HUES64 (cell line): ENCODE measurements around the gene IL22RA2.
"Not testable (repeated sequence)": the region's sequence is repeated elsewhere in the genome, so short reads cannot be mapped to it uniquely, and the experiment has no call there.

ENCODE experiments used
- H3K27ac ChIP-seq: 2 replicates; pipeline ENCODE4 v1.7.0; 2013; ENCODE audit warnings: low read depth, low read length, inconsistent platforms
- H3K27me3 ChIP-seq: 2 replicates; pipeline ENCODE4 v1.6.1; 2013; ENCODE audit warnings: mild to moderate bottlenecking, low read length; ENCODE audit not compliant: insufficient read depth
- H3K36me3 ChIP-seq: 2 replicates; pipeline ENCODE4 v1.6.1; 2013; ENCODE audit warnings: mild to moderate bottlenecking, low read length; ENCODE audit not compliant: insufficient read depth
- H3K4me1 ChIP-seq: 2 replicates; pipeline ENCODE4 v1.6.1; 2013; ENCODE audit warnings: mild to moderate bottlenecking, low read length, moderate library complexity; ENCODE audit not compliant: insufficient read depth
- H3K4me3 ChIP-seq: 2 replicates; pipeline ENCODE4 v1.5.1; 2013; ENCODE audit warnings: mild to moderate bottlenecking, low read length, moderate library complexity
- H3K9ac ChIP-seq: 2 replicates; pipeline ENCODE4 v1.6.1; 2013; ENCODE audit warnings: mild to moderate bottlenecking, low read depth, low read length
- H3K9me3 ChIP-seq: 2 replicates; pipeline ENCODE4 v1.6.1; 2013; ENCODE audit warnings: low read depth, low read length; ENCODE audit not compliant: insufficient read depth
- WGBS: fragments of 150-250, 120-280 bp; methylation state at CpG from one replicate; pipeline ENCODE4 v1.1.7; 2013; ENCODE audit warnings: missing lambda C conversion rate; 5-methylcytosine and 5-hydroxymethylcytosine counted together

Gene IL22RA2

DNA sequence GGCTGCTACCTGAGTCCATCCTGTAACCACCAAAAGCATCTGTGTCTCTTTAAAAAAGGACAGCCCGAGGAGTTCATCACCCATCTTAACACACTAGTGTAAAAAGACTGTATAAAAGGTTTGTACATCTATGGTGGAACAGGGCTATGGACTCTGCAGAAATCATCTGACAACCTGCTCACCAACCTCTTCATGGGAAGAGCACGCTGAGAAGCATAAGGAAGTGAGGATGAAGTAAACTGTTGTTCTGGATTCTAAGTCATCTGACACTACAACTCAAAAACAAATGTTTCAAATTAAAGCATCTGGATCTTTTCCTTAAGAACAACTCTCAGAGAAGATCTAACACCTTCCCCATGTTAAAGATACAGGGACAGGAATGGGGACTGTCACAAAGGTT lies 40.4 kb upstream of the IL22RA2 start:
- H3K9me3 ChIP-seq: peaks cover 21% of the 10 kb centered on the region
- peaks cover 10% of the 10 kb centered on the region for H3K4me1 ChIP-seq
- WGBS: no CpG with 5 or more reads among the region's 2 CpGs
- no peak overlapping the region for H3K4me3 ChIP-seq
- no peaks in the 10 kb centered on the region for H3K27me3 ChIP-seq
- no peak overlapping the region for H3K27ac ChIP-seq
- H3K36me3 ChIP-seq: peaks cover 20% of the 10 kb centered on the region; the same call in 1 of the 2 replicates
- H3K9ac ChIP-seq: no peak overlapping the region

DNA sequence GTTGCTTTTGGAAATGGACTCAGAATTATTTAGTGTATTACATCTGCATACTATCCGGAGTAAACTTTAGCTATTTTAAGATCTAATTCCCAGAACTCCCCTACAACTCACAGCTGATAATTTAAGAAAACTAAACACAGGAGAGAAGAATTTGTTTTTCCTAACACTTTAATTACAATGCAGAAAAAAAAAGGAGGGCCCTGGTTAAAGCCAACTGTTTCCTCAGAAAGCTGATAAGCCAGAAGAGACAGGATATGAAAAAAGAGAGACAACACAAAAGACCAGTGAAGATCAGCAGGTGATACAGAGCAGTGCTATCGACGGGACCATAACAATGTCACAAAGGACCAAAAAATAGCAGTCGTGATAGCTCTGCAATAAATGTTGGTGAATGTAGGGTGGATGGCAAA lies 39.9 kb upstream of the IL22RA2 start:
- 87% methylated on average over 3 of the region's 4 CpGs for WGBS
- Histone ChIP-seq H3K4me3 (no peak overlapping the region), H3K9ac (no peak overlapping the region), H3K9me3 (peaks cover 26% of the 10 kb centered on the region), H3K27ac (no peak overlapping the region), H3K27me3 (no peaks in the 10 kb centered on the region), H3K36me3 (peaks cover 20% of the 10 kb centered on the region; the same call in 1 of the 2 replicates), H3K4me1 (peaks cover 10% of the 10 kb centered on the region)

DNA sequence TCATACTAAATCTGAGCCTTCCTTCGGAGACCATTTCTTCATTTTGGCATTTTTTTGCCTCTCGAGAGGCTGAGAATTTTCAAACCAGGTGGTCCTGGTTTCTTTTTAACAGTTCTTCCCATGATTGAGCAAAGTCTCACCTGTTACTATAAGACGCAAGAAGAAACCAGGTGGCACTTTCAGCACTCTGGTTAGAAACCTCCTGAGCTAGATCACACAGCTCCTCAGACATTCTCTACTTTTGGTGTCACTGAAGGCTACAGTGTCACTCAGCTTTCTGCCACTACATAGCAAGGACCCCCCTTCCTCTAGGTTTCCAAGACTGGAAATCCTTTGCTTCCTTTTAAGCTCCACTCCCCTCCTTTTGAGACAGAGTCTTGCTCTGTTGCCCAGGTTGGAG lies 38.5 kb upstream of the IL22RA2 start:
- Histone ChIP-seq H3K36me3 (peaks cover 21% of the 10 kb centered on the region; the same call in 1 of the 2 replicates), H3K27me3 (no peaks in the 10 kb centered on the region), H3K9me3 (peaks cover 30% of the 10 kb centered on the region), H3K9ac (no peak overlapping the region), H3K4me3 (no peak overlapping the region), H3K4me1 (no peaks in the 10 kb centered on the region), H3K27ac (no peak overlapping the region)
- 95% methylated on average over 3 of the region's 3 CpGs for WGBS

DNA sequence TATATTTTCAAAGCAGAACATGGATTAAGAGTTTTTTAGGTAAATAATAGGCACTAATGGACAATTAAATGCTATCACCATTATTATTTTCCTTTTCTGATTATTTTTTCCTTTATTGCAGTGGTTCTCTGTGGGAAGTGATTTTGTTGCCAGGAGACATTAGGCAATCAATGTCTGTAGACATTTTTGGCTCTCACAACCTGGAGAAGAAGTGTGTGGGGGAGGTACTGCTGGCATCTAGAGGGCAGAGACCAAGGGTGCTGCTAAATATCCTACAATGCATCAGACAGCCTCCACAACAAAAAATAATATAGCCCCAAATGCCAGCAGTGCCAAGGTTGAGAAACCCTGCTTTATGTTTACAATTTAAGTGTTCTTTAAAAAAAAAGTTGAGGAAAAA lies 37.5 kb upstream of the IL22RA2 start:
- Histone ChIP-seq H3K9ac (no peak overlapping the region), H3K4me3 (no peak overlapping the region), H3K27me3 (no peaks in the 10 kb centered on the region), H3K27ac (no peak overlapping the region), H3K4me1 (no peaks in the 10 kb centered on the region), H3K9me3 (peaks cover 30% of the 10 kb centered on the region), H3K36me3 (peaks cover 31% of the 10 kb centered on the region)

GRCh38 chr6:137208279-137208678 lies 34.8 kb upstream of the IL22RA2 start:
- 97% methylated on average over 7 of the region's 7 CpGs for WGBS
- Histone ChIP-seq H3K27ac (no peak overlapping the region), H3K4me1 (no peaks in the 10 kb centered on the region), H3K4me3 (no peak overlapping the region), H3K36me3 (peaks cover 51% of the 10 kb centered on the region), H3K9me3 (peaks cover 30% of the 10 kb centered on the region), H3K9ac (no peak overlapping the region), H3K27me3 (no peaks in the 10 kb centered on the region)

DNA sequence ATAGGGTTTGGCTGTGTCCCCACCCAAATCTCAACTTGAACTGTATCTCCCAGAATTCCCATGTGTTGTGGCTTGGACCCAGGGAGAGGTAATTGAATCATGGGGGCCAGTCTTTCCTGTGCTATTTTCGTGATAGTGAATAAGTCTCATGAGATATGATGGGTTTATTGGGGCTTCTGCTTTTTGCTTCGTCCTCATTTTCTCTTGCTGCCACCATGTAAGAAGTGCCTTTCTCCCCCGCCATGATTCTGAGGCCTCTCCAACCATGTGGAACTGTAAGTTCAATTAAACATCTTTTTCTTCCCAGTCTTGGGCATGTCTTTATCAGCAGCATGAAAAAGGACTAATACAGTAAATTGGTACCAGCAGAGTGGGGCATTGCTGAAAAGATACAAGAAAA lies 34.0 kb upstream of the IL22RA2 start:
- H3K9ac ChIP-seq, H3K4me1 ChIP-seq, H3K4me3 ChIP-seq, H3K27ac ChIP-seq, H3K27me3 ChIP-seq: not testable (repeated sequence)
- Histone ChIP-seq H3K36me3 (peaks cover 58% of the 10 kb centered on the region), H3K9me3 (peaks cover 30% of the 10 kb centered on the region)
- WGBS: 100% methylated on average over 3 of the region's 3 CpGs

DNA sequence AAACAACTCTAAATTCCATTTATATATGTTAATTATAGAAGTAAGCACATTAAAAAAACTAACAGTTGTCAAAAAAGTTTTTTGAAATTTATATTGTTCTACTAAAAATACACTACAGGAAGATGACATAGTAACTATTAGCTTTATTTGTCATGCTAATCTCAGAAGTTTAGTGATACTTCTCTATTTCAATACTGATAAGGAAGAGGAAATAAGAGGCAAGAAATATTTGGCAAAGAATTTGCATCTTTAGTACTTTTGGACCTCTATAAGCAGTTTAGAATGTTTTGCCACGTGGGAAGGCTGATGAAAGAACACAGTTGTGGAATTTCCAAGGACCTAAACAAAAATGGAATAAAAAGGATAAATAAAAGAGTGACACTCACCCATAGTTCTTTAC lies 33.1 kb upstream of the IL22RA2 start:
- Histone ChIP-seq H3K9me3 (peaks cover 29% of the 10 kb centered on the region), H3K27ac (no peak overlapping the region), H3K36me3 (peaks cover 67% of the 10 kb centered on the region), H3K4me3 (no peak overlapping the region), H3K9ac (no peak overlapping the region), H3K4me1 (no peaks in the 10 kb centered on the region), H3K27me3 (no peaks in the 10 kb centered on the region)
- WGBS: 88% methylated on average over 1 of the region's 1 CpG

DNA sequence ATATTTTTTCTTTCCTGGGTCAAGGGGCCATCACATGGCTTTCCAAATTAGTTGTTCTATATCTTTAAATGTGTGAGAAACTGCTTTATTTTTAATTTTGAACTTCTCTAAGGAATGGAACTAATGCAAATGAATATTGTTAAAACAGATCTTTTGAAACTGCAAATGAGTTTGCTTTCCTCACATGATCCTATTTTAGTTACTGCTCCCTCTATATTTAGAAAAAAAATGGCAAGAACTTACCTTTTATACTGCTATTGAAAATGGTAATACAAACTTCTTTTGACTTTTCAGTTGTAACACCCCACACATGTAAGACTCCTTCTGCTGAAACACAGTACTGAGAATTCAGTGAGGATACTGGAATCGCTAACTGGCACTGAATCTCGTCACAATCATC lies 29.8 kb upstream of the IL22RA2 start:
- Histone ChIP-seq H3K27ac (no peak overlapping the region), H3K4me3 (no peak overlapping the region), H3K9ac (no peak overlapping the region), H3K4me1 (no peaks in the 10 kb centered on the region), H3K9me3 (peaks cover 3% of the 10 kb centered on the region; the same call in 1 of the 2 replicates), H3K27me3 (no peaks in the 10 kb centered on the region), H3K36me3 (peaks cover 79% of the 10 kb centered on the region)
- WGBS: 100% methylated on average over 2 of the region's 2 CpGs

DNA sequence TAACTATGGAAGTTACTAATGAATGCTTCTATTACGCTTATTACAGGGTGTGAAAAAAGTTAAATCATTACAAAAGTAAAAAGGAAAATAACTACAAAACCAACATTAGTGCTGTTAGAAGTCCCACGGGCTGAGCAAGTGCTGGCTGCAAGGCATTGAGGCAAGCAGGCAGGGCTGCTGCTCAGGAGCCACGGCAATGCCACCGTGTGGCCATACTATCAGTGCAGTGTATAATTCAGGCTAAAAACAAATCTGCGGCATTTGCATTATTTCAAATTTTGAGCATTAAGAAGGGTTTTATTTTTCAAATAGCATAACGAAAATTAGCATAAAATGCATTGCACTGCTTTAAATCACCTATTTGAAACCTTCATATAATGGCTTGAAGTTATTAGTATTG lies 28.6 kb upstream of the IL22RA2 start:
- 92% methylated on average over 5 of the region's 6 CpGs for WGBS
- Histone ChIP-seq H3K36me3 (peaks cover 91% of the 10 kb centered on the region), H3K9ac (no peak overlapping the region)

DNA sequence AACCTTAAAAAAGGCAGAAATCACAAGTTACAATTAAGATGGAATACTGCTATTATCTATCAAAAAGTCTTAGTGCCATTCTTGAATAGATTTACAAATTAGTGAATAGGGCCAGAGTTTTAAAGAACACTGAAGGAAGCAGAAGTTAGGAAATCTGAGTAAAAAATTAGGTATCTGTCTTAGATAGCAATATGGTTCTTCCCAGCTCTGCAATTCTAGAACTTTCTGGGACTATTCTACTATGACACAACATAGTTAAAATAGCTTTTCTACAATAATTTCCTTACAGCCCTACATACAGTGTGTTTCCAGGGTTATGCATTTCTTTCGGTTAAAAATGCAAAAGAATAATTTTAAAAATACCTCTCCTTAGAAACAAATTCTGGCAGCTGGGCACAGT lies 27.6 kb upstream of the IL22RA2 start:
- Histone ChIP-seq H3K9ac (no peak overlapping the region), H3K27me3 (no peaks in the 10 kb centered on the region), H3K4me1 (no peaks in the 10 kb centered on the region), H3K4me3 (no peak overlapping the region), H3K27ac (no peak overlapping the region), H3K36me3 (peaks cover 85% of the 10 kb centered on the region), H3K9me3 (no peaks in the 10 kb centered on the region)
- WGBS: 86% methylated on average over 1 of the region's 1 CpG

More for the DNA sequence above, 28.6 kb upstream of the IL22RA2 start:
- Histone ChIP-seq H3K27me3 (no peaks in the 10 kb centered on the region), H3K4me1 (no peaks in the 10 kb centered on the region), H3K4me3 (no peak overlapping the region), H3K27ac (no peak overlapping the region), H3K9me3 (no peaks in the 10 kb centered on the region)

- 94% methylated on average over 4 of the region's 4 CpGs for WGBS
- Histone ChIP-seq H3K27ac (no peak overlapping the region), H3K9me3 (no peaks in the 10 kb centered on the region), H3K4me1 (no peaks in the 10 kb centered on the region), H3K36me3 (peaks cover 78% of the 10 kb centered on the region), H3K9ac (no peak overlapping the region), H3K27me3 (no peaks in the 10 kb centered on the region), H3K4me3 (no peak overlapping the region)
These were observed 26.8 kb upstream of the IL22RA2 start for GRCh38 chr6:137200288-137200687.
